GM23338 (cell line): ENCODE data around the gene COPE. TPM values are rescaled to one million over a fixed set of nuclear protein-coding genes. Genes with fewer than 3 reads are reported as not detected.

Experiments
- ATAC-seq: fragments of 200-7000 bp; cut with Tn5 transposase; 3 replicates; pipeline ENCODE4 v1.9.1; 2020
- DNase-seq: peaks from one replicate; pipeline ENCODE4 v3.0.0-alpha.2; 2015; ENCODE audit warnings: low spot score
- H2AFZ ChIP-seq: fragments of 200-600 bp; sonication (generic); 2 replicates; pipeline ENCODE4 v1.8.0; 2016; ENCODE audit warnings: antibody characterized with exemption, mild to moderate bottlenecking, moderate library complexity
- H3F3A ChIP-seq: fragments of 200-600 bp; sonication (generic); replicated peaks from 2 replicates; pipeline ENCODE4 v1.8.0; 2017; ENCODE audit warnings: antibody characterized with exemption, mixed run types, low read depth
- H3K27ac ChIP-seq: fragments of 200-600 bp; sonication (generic); 2 replicates; pipeline ENCODE4 v1.6.1; 2016; ENCODE audit warnings: low read depth
- H3K27me3 ChIP-seq: fragments of 200-600 bp; sonication (generic); 2 replicates; pipeline ENCODE4 v1.8.0; 2016; ENCODE audit warnings: mild to moderate bottlenecking, mixed run types, moderate library complexity; ENCODE audit not compliant: insufficient read depth
- H3K36me3 ChIP-seq: fragments of 200-600 bp; sonication (generic); 2 replicates; pipeline ENCODE4 v1.8.0; 2016; ENCODE audit warnings: mild to moderate bottlenecking; ENCODE audit not compliant: insufficient read depth
- H3K4me1 ChIP-seq: fragments of 200-600 bp; sonication (generic); 2 replicates; pipeline ENCODE4 v1.8.0; 2016; ENCODE audit warnings: mild to moderate bottlenecking, moderate library complexity; ENCODE audit not compliant: insufficient read depth
- H3K4me2 ChIP-seq: fragments of 200-600 bp; sonication (generic); 2 replicates; pipeline ENCODE4 v1.7.1; 2017; ENCODE audit warnings: mixed run types
- H3K4me3 ChIP-seq: fragments of 200-600 bp; sonication (generic); 2 replicates; pipeline ENCODE4 v1.6.1; 2016; ENCODE audit warnings: mixed run types
- H3K79me2 ChIP-seq: fragments of 200-600 bp; sonication (generic); replicated peaks from 2 replicates; pipeline ENCODE4 v1.8.0; 2017; ENCODE audit warnings: mild to moderate bottlenecking; ENCODE audit not compliant: insufficient read depth
- H3K9me2 ChIP-seq: fragments of 200-600 bp; sonication (generic); 2 replicates; pipeline ENCODE4 v1.8.0; 2017; ENCODE audit not compliant: insufficient read depth
- H4K20me1 ChIP-seq: fragments of 200-600 bp; sonication (generic); replicated peaks from 2 replicates; pipeline ENCODE4 v1.8.0; 2017; ENCODE audit warnings: mild to moderate bottlenecking; ENCODE audit not compliant: insufficient read depth
- H3K27ac Mint-ChIP-seq: 2 replicates; pipeline ENCODE4 v1.8.0; 2020; ENCODE audit warnings: inconsistent platforms, mild to moderate bottlenecking, moderate library complexity, mixed read lengths
- H3K27me3 Mint-ChIP-seq: 3 replicates; pipeline ENCODE4 v1.8.0; 2022; ENCODE audit warnings: low read depth, mild to moderate bottlenecking, moderate library complexity, mixed read lengths, inconsistent platforms; ENCODE audit not compliant: insufficient read depth, poor library complexity
- H3K36me3 Mint-ChIP-seq: 3 replicates; pipeline ENCODE4 v1.8.0; 2021; ENCODE audit warnings: low read depth, mild to moderate bottlenecking, inconsistent platforms, moderate library complexity, mixed read lengths
- H3K4me1 Mint-ChIP-seq: 3 replicates; pipeline ENCODE4 v1.8.0; 2020; ENCODE audit warnings: mild to moderate bottlenecking, inconsistent platforms, mixed read lengths
- H3K4me3 Mint-ChIP-seq: 3 replicates; pipeline ENCODE4 v1.8.0; 2021; ENCODE audit warnings: moderate library complexity, mild to moderate bottlenecking, inconsistent platforms, mixed read lengths
- H3K9me3 Mint-ChIP-seq: 3 replicates; pipeline ENCODE4 v1.8.0; 2020; ENCODE audit warnings: moderate library complexity, mild to moderate bottlenecking, inconsistent platforms, mixed read lengths
- CREB1 ChIP-seq: fragments of 250-450 bp; sonication (Bioruptor Pico); IDR thresholded peaks from 2 replicates; pipeline ENCODE4 v1.5.0; 2020; ENCODE audit warnings: low read depth, mild to moderate bottlenecking, moderate library complexity
- EZH2 ChIP-seq: fragments of 200-600 bp; sonication (generic); IDR thresholded peaks from one replicate; pipeline ENCODE4 v1.8.0; 2017; ENCODE audit warnings: antibody characterized with exemption, mild to moderate bottlenecking, low read depth; ENCODE audit not compliant: unreplicated experiment
- EZH2phosphoT487 ChIP-seq: fragments of 200-600 bp; sonication (generic); IDR thresholded peaks from one replicate; pipeline ENCODE4 v1.8.1; 2018; ENCODE audit warnings: antibody characterized with exemption; ENCODE audit not compliant: unreplicated experiment
- JUNB ChIP-seq: IDR thresholded peaks from one replicate; pipeline ENCODE4 v1.6.1; 2016; ENCODE audit warnings: antibody characterized with exemption; ENCODE audit not compliant: unreplicated experiment
- NANOG ChIP-seq: IDR thresholded peaks from 2 replicates; pipeline ENCODE4 v1.6.1; 2016; ENCODE audit warnings: antibody characterized with exemption, borderline replicate concordance
- POLR2AphosphoS5 ChIP-seq: IDR thresholded peaks from 2 replicates; pipeline ENCODE4 v1.6.1; 2016; ENCODE audit warnings: antibody characterized with exemption, low read depth
- STAT1 ChIP-seq: IDR thresholded peaks from one replicate; pipeline ENCODE4 v1.6.1; 2016; ENCODE audit warnings: antibody characterized with exemption; ENCODE audit not compliant: unreplicated experiment
- ZNF114 ChIP-seq: fragments of 250-450 bp; sonication (Bioruptor Pico); IDR thresholded peaks from 2 replicates; pipeline ENCODE4 v1.5.0; 2020; ENCODE audit warnings: mild to moderate bottlenecking, moderate library complexity
- ZNF331 ChIP-seq: fragments of 250-450 bp; sonication (Bioruptor Pico); IDR thresholded peaks from 2 replicates; pipeline ENCODE4 v1.5.0; 2020; ENCODE audit warnings: low read depth, mild to moderate bottlenecking, moderate library complexity
- polyA plus RNA-seq: library from polyadenylated mRNA; unstranded; fragments of >200 nt; fragmentation: Nextera tagmentation; extraction: Ambion mirVana; gene quantifications from 2 replicates; pipeline ENCODE4 v1.2.1, GENCODE V29; 2016
- total RNA-seq: library from RNA; depleted of rRNA; stranded (reverse); fragments of >200 nt; shearing (Covaris generic); gene quantifications from 2 replicates; pipeline ENCODE4 v1.2.3, GENCODE V29; 2014
- TF ChIP-seq, protein P1 (sequence below): IDR thresholded peaks from 2 replicates; pipeline ENCODE4 v1.6.1; 2016; ENCODE audit warnings: antibody characterized with exemption
- TF ChIP-seq, protein P2 (sequence below), 2 experiments: fragments of 200-600 bp in 1 of 2; sonication (generic) in 1 of 2; conservative IDR thresholded peaks; 2 replicates each; pipeline versions ENCODE4 v1.5.1 to v1.6.1; 2016 to 2017; ENCODE audit warnings: antibody characterized with exemption in 2 of 2, low read depth in 2 of 2, mild to moderate bottlenecking in 2 of 2, moderate library complexity in 1 of 2
- TF ChIP-seq, protein P3 (sequence below): IDR thresholded peaks from one replicate; pipeline ENCODE4 v1.6.1; 2018; ENCODE audit warnings: antibody characterized with exemption; ENCODE audit not compliant: unreplicated experiment
- TF ChIP-seq, protein P4 (sequence below): fragments of 250-450 bp; sonication (Bioruptor Pico); IDR thresholded peaks from 2 replicates; pipeline ENCODE4 v1.5.0; 2020; ENCODE audit warnings: mild to moderate bottlenecking, moderate library complexity

COPE gene
- total and polyA plus RNA-seq, 2 experiments from 2014 or later = 263 TPM

DNA sequence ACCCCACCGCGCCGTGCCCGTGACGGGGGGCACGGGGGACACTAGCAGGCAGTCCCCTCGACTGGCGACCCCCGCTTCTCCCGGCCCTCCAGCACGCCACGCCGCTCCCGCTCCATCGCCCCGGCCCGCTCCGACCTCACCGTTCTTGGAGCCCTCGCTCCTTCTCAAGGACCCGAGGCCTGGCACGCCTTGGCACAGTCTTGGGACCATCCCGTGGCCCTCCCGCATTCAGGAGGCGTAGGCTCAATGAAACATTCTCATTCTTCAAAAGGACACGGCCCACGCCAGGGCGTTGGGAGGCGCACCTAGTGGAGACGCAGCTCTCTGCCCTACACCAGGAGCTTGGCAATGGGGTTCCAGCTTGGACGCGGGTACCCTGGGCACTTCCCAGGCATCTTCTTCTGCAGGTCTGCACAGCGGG, 22.8 kb downstream of the COPE start:
- Mint-ChIP-seq H3K4me3 (peak overlapping the region; percentile 80), H3K9me3 (no peaks in the 10 kb centered on the region), H3K27me3 (peaks cover 24% of the 10 kb centered on the region), H3K27ac (no peak overlapping the region), H3K4me1 (no peaks in the 10 kb centered on the region), H3K36me3 (peaks cover 8% of the 10 kb centered on the region)
- no peaks in the 10 kb centered on the region; the same call in 1 of the 2 replicates for H3K36me3 ChIP-seq
- no peak for TF ChIP-seq EZH2
- no peak for TF ChIP-seq ZNF331 (CRISPR knock-in tag)
- TF ChIP-seq, protein P1, sequence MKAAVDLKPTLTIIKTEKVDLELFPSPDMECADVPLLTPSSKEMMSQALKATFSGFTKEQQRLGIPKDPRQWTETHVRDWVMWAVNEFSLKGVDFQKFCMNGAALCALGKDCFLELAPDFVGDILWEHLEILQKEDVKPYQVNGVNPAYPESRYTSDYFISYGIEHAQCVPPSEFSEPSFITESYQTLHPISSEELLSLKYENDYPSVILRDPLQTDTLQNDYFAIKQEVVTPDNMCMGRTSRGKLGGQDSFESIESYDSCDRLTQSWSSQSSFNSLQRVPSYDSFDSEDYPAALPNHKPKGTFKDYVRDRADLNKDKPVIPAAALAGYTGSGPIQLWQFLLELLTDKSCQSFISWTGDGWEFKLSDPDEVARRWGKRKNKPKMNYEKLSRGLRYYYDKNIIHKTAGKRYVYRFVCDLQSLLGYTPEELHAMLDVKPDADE = no peak
- TF ChIP-seq, protein P2, sequence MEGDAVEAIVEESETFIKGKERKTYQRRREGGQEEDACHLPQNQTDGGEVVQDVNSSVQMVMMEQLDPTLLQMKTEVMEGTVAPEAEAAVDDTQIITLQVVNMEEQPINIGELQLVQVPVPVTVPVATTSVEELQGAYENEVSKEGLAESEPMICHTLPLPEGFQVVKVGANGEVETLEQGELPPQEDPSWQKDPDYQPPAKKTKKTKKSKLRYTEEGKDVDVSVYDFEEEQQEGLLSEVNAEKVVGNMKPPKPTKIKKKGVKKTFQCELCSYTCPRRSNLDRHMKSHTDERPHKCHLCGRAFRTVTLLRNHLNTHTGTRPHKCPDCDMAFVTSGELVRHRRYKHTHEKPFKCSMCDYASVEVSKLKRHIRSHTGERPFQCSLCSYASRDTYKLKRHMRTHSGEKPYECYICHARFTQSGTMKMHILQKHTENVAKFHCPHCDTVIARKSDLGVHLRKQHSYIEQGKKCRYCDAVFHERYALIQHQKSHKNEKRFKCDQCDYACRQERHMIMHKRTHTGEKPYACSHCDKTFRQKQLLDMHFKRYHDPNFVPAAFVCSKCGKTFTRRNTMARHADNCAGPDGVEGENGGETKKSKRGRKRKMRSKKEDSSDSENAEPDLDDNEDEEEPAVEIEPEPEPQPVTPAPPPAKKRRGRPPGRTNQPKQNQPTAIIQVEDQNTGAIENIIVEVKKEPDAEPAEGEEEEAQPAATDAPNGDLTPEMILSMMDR (conservative IDR thresholded peaks at IDR 0.05; ENCODE audit: low read depth in 2 of 2) = no peak
- no peak for TF ChIP-seq STAT1
- no peak for TF ChIP-seq EZH2phosphoT487
- no peak for TF ChIP-seq POLR2AphosphoS5
- TF ChIP-seq, protein P3, sequence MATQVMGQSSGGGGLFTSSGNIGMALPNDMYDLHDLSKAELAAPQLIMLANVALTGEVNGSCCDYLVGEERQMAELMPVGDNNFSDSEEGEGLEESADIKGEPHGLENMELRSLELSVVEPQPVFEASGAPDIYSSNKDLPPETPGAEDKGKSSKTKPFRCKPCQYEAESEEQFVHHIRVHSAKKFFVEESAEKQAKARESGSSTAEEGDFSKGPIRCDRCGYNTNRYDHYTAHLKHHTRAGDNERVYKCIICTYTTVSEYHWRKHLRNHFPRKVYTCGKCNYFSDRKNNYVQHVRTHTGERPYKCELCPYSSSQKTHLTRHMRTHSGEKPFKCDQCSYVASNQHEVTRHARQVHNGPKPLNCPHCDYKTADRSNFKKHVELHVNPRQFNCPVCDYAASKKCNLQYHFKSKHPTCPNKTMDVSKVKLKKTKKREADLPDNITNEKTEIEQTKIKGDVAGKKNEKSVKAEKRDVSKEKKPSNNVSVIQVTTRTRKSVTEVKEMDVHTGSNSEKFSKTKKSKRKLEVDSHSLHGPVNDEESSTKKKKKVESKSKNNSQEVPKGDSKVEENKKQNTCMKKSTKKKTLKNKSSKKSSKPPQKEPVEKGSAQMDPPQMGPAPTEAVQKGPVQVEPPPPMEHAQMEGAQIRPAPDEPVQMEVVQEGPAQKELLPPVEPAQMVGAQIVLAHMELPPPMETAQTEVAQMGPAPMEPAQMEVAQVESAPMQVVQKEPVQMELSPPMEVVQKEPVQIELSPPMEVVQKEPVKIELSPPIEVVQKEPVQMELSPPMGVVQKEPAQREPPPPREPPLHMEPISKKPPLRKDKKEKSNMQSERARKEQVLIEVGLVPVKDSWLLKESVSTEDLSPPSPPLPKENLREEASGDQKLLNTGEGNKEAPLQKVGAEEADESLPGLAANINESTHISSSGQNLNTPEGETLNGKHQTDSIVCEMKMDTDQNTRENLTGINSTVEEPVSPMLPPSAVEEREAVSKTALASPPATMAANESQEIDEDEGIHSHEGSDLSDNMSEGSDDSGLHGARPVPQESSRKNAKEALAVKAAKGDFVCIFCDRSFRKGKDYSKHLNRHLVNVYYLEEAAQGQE = no peak
- TF ChIP-seq ZNF114 (CRISPR knock-in tag) = no peak
- TF ChIP-seq CREB1 (CRISPR knock-in tag) = no peak
- TF ChIP-seq, protein P4, sequence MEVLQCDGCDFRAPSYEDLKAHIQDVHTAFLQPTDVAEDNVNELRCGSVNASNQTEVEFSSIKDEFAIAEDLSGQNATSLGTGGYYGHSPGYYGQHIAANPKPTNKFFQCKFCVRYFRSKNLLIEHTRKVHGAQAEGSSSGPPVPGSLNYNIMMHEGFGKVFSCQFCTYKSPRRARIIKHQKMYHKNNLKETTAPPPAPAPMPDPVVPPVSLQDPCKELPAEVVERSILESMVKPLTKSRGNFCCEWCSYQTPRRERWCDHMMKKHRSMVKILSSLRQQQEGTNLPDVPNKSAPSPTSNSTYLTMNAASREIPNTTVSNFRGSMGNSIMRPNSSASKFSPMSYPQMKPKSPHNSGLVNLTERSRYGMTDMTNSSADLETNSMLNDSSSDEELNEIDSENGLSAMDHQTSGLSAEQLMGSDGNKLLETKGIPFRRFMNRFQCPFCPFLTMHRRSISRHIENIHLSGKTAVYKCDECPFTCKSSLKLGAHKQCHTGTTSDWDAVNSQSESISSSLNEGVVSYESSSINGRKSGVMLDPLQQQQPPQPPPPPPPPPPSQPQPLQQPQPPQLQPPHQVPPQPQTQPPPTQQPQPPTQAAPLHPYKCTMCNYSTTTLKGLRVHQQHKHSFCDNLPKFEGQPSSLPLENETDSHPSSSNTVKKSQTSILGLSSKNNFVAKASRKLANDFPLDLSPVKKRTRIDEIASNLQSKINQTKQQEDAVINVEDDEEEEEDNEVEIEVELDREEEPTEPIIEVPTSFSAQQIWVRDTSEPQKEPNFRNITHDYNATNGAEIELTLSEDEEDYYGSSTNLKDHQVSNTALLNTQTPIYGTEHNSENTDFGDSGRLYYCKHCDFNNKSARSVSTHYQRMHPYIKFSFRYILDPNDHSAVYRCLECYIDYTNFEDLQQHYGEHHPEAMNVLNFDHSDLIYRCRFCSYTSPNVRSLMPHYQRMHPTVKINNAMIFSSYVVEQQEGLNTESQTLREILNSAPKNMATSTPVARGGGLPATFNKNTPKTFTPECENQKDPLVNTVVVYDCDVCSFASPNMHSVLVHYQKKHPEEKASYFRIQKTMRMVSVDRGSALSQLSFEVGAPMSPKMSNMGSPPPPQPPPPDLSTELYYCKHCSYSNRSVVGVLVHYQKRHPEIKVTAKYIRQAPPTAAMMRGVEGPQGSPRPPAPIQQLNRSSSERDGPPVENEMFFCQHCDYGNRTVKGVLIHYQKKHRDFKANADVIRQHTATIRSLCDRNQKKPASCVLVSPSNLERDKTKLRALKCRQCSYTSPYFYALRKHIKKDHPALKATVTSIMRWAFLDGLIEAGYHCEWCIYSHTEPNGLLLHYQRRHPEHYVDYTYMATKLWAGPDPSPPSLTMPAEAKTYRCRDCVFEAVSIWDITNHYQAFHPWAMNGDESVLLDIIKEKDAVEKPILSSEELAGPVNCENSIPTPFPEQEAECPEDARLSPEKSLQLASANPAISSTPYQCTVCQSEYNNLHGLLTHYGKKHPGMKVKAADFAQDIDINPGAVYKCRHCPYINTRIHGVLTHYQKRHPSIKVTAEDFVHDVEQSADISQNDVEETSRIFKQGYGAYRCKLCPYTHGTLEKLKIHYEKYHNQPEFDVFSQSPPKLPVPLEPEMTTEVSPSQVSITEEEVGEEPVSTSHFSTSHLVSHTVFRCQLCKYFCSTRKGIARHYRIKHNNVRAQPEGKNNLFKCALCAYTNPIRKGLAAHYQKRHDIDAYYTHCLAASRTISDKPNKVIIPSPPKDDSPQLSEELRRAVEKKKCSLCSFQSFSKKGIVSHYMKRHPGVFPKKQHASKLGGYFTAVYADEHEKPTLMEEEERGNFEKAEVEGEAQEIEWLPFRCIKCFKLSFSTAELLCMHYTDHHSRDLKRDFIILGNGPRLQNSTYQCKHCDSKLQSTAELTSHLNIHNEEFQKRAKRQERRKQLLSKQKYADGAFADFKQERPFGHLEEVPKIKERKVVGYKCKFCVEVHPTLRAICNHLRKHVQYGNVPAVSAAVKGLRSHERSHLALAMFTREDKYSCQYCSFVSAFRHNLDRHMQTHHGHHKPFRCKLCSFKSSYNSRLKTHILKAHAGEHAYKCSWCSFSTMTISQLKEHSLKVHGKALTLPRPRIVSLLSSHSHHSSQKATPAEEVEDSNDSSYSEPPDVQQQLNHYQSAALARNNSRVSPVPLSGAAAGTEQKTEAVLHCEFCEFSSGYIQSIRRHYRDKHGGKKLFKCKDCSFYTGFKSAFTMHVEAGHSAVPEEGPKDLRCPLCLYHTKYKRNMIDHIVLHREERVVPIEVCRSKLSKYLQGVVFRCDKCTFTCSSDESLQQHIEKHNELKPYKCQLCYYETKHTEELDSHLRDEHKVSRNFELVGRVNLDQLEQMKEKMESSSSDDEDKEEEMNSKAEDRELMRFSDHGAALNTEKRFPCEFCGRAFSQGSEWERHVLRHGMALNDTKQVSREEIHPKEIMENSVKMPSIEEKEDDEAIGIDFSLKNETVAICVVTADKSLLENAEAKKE = no peak
- TF ChIP-seq NANOG = no peak
- TF ChIP-seq JUNB = no peak
- H3F3A ChIP-seq = peaks cover 2% of the 10 kb centered on the region; the same call in 1 of the 2 replicates
- H3K4me2 ChIP-seq = peak overlapping the region; percentile 79
- H3K4me3 ChIP-seq = peak overlapping the region; percentile 52
- no peaks in the 10 kb centered on the region; the same call in 1 of the 2 replicates for H3K4me1 ChIP-seq
- peak overlapping the region; percentile 85; the same call in 1 of the 2 replicates for H2AFZ ChIP-seq
- H3K79me2 ChIP-seq = no peaks in the 10 kb centered on the region
- H3K9me2 ChIP-seq = no peaks in the 10 kb centered on the region
- no peaks in the 10 kb centered on the region; the same call in none of the 2 replicates for H4K20me1 ChIP-seq
- ATAC-seq (peak; percentile 5), DNase-seq (peak; percentile 47)
- H3K27ac ChIP-seq = no peak overlapping the region
- peaks cover 24% of the 10 kb centered on the region for H3K27me3 ChIP-seq
